ENCODE results near the gene ZNF19. TPM values are rescaled to one million over a fixed set of nuclear protein-coding genes. Genes with fewer than 3 reads are reported as not detected.
"Not testable (repeated sequence)": the region's sequence is repeated elsewhere in the genome, so short reads cannot be mapped to it uniquely, and the experiment has no call there.

Gene ZNF19
- total RNA-seq, 6 donors from 2014 or later, result 9.4 to 44.0 (median 18.6) TPM

DNA sequence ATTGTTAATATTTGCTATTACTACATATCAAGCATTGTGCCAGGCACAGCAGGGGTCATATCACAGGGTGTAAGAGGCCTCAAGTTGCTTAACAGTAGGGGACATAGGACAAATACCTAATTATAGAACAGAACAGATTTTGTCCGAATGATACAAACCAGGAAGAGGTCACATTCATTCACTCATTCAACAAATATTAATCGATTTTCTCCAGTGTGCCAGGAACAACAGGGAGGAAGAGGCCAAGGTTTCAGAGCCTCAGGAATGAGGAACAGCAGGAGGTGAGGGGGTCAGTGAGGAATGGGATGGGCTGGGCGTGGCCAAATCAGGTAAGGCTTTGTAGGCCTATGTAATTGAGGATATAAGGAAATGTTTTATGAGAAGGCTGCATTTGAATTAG lies 25.9 kb upstream of the ZNF19 start:
- H3K27me3 ChIP-seq, result no peaks in the 10 kb centered on the region
- WGBS, 2 donors, result 62 to 71% methylated on average over 3 of the region's 3 CpGs
- TF ChIP-seq POLR2A (IDR thresholded peaks at IDR 0.05) (no peak), EP300 (IDR thresholded peaks at IDR 0.05) (no peak), POLR2AphosphoS5 (IDR thresholded peaks at IDR 0.05) (no peak)
- TF ChIP-seq, protein P1, sequence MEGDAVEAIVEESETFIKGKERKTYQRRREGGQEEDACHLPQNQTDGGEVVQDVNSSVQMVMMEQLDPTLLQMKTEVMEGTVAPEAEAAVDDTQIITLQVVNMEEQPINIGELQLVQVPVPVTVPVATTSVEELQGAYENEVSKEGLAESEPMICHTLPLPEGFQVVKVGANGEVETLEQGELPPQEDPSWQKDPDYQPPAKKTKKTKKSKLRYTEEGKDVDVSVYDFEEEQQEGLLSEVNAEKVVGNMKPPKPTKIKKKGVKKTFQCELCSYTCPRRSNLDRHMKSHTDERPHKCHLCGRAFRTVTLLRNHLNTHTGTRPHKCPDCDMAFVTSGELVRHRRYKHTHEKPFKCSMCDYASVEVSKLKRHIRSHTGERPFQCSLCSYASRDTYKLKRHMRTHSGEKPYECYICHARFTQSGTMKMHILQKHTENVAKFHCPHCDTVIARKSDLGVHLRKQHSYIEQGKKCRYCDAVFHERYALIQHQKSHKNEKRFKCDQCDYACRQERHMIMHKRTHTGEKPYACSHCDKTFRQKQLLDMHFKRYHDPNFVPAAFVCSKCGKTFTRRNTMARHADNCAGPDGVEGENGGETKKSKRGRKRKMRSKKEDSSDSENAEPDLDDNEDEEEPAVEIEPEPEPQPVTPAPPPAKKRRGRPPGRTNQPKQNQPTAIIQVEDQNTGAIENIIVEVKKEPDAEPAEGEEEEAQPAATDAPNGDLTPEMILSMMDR (IDR thresholded peaks at IDR 0.05), result no peak
- no peaks in the 10 kb centered on the region for H3K9me3 ChIP-seq
- H3K27ac ChIP-seq, result no peak overlapping the region
- peaks cover 0 to 4% (median 0%) of the 10 kb centered on the region in 4 donors for H3K4me1 ChIP-seq
- H3K36me3 ChIP-seq, result no peaks in the 10 kb centered on the region
- no peak overlapping the region for H3K4me3 ChIP-seq
- ATAC-seq (ENCODE audit: low FRiP score in 2 of 2) (no peak), DNase-seq (no peak)

DNA sequence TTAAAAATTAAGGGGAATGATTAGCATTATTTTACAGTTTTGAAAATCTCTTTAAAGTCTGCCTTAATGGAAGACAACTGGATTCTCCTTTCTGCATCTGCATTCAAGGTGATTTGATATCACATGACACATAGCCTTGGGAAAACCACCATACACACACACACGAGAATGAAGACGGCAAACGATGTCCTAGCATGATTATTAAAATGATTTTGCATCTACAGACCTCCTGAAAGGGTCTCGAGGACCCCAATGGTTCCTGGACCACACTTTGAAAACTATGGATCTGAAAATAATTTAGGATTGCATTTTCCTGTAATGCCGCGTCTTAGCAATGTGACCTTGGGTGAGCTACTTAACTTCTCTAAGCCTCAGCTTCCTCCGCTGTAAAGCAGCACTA lies 25.4 kb upstream of the ZNF19 start:
- TF ChIP-seq EP300 (IDR thresholded peaks at IDR 0.05), result no peak
- no peak for TF ChIP-seq POLR2AphosphoS5 (IDR thresholded peaks at IDR 0.05)
- no peak for TF ChIP-seq POLR2A (IDR thresholded peaks at IDR 0.05)
- TF ChIP-seq, protein P1 (IDR thresholded peaks at IDR 0.05), result no peak
- WGBS, 2 donors, result 89 to 92% methylated on average over 7 of the region's 7 CpGs
- no peaks in the 10 kb centered on the region for H3K9me3 ChIP-seq
- H3K36me3 ChIP-seq, result no peaks in the 10 kb centered on the region
- H3K4me3 ChIP-seq, result no peak overlapping the region
- H3K27me3 ChIP-seq, result no peaks in the 10 kb centered on the region
- ATAC-seq (ENCODE audit: low FRiP score in 2 of 2) (no peak), DNase-seq (no peak)
- peaks cover 0 to 4% (median 0%) of the 10 kb centered on the region in 4 donors for H3K4me1 ChIP-seq
- H3K27ac ChIP-seq, result no peak overlapping the region

DNA sequence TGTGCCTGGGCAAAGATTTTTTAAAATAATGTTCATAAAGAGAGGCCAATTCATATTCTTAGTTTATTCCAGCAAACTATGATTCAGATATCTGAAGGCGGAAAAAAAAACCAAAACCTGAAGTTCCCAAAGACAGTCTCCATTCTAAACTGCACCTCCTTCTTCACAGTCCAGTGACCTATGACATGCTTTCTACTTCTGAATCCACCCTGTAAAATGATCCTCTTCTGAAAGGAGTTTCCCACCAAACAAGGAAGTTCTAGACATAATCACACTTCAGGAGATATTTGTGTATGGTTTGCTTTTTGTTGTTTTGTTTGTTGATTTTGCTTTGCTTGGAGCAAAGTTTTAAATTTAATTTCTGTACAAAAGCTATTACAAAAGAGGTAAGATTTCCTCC lies 24.2 kb upstream of the ZNF19 start:
- 0 to 96% methylated on average over 1 of the region's 1 CpG for WGBS, 2 donors
- Histone ChIP-seq H3K36me3 (no peaks in the 10 kb centered on the region), H3K27ac (no peak overlapping the region), H3K9me3 (no peaks in the 10 kb centered on the region), H3K27me3 (no peaks in the 10 kb centered on the region), H3K4me1 (peaks cover 0 to 4% (median 0%) of the 10 kb centered on the region in 4 donors), H3K4me3 (no peak overlapping the region)
- no peak for TF ChIP-seq POLR2AphosphoS5 (IDR thresholded peaks at IDR 0.05)
- no peak for TF ChIP-seq POLR2A (IDR thresholded peaks at IDR 0.05)
- TF ChIP-seq, protein P1 (IDR thresholded peaks at IDR 0.05), result no peak
- TF ChIP-seq EP300 (IDR thresholded peaks at IDR 0.05), result no peak
- ATAC-seq (ENCODE audit: low FRiP score in 2 of 2), result no peak
- no peak for DNase-seq

DNA sequence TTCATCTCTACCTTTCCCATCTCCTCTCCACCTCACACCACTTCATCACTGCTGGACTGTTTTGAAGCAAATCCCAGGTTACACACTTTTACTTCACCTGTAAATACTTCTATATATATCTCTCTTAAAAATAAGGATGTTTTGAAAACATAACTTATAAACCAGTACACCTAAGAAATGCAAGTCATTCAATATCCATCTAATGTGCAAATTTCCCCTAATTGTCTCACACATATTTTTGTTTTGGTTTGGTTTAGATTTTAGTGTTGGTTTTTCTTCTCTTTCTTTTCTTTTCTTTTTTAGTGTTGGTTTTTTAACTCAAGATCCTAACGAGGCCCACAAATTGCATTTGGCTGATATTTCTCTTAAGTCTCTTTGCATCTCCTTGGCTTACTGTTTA lies 17.9 kb upstream of the ZNF19 start:
- Histone ChIP-seq H3K27me3 (no peaks in the 10 kb centered on the region), H3K4me3 (no peak overlapping the region), H3K9me3 (no peaks in the 10 kb centered on the region), H3K4me1 (no peaks in the 10 kb centered on the region), H3K36me3 (no peaks in the 10 kb centered on the region), H3K27ac (no peak overlapping the region)
- no peak for ATAC-seq (ENCODE audit: low FRiP score in 2 of 2)
- no peak for DNase-seq
- 68 to 82% methylated on average over 1 of the region's 1 CpG for WGBS, 2 donors
- TF ChIP-seq, protein P1 (IDR thresholded peaks at IDR 0.05), result no peak
- no peak for TF ChIP-seq EP300 (IDR thresholded peaks at IDR 0.05)
- TF ChIP-seq POLR2A (IDR thresholded peaks at IDR 0.05), result no peak
- no peak for TF ChIP-seq POLR2AphosphoS5 (IDR thresholded peaks at IDR 0.05)

DNA sequence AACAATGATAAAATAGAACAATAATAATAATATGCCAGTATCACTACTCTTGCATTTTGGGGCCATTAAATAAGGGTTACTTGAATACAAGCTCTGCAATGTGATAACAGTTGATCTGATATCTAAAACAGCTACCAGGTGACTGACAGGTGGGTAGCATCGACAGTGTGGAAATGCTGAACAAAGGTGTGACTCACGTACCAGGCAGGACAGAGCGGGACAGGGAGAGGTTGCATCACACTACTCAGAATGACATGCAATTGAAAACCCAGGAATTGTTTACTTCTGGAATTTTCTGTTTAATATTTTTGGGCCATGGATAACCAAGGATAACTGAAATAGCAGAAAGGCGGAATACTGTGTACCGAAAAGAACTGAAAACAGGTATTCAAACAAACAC lies 15.8 kb upstream of the ZNF19 start:
- ATAC-seq (ENCODE audit: low FRiP score in 2 of 2) (no peak), DNase-seq (no peak)
- Histone ChIP-seq H3K27me3 (no peaks in the 10 kb centered on the region), H3K4me1 (no peaks in the 10 kb centered on the region), H3K4me3 (no peak overlapping the region), H3K36me3 (no peaks in the 10 kb centered on the region), H3K9me3 (no peaks in the 10 kb centered on the region), H3K27ac (no peak overlapping the region)
- TF ChIP-seq EP300 (IDR thresholded peaks at IDR 0.05) (no peak), POLR2A (IDR thresholded peaks at IDR 0.05) (no peak), POLR2AphosphoS5 (IDR thresholded peaks at IDR 0.05) (no peak)
- TF ChIP-seq, protein P1 (IDR thresholded peaks at IDR 0.05), result no peak
- WGBS, 2 donors, result 88 to 89% methylated on average over 5 of the region's 5 CpGs

DNA sequence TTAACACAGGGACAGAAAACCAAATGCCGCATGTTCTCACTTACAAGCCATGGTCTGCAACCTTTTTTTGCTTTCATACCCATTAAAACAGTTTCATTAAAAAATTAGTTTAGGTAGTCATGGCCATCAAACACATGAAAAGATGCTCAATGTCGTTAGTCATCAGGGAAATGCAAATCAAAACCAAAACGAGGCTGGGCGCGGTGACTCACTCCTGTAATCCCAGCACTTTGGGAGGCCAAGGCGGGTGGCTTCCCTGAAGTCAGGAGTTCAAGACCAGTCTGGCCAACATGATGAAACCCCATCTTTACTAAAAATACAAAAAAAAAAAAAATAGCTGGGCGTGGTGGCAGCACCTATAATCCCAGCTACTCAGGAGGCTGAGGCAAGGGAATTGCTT lies 14.9 kb upstream of the ZNF19 start:
- H3K36me3 ChIP-seq; ATAC-seq (ENCODE audit: low FRiP score in 2 of 2); H3K4me3 ChIP-seq; H3K27ac ChIP-seq; H3K4me1 ChIP-seq; H3K9me3 ChIP-seq; H3K27me3 ChIP-seq; DNase-seq: not testable (repeated sequence)
- 81 to 89% methylated on average over 7 of the region's 7 CpGs for WGBS, 2 donors

Measured in upper lobe of left lung (tissue), 6 donors.